ENCODE data around the gene MYPOP. TPM values are rescaled to one million over a fixed set of nuclear protein-coding genes. Genes with fewer than 3 reads are reported as not detected.
A peak's percentile ranks its signal among the peaks of the same experiment; 100 is the strongest.
"Not testable (repeated sequence)": the region's sequence is repeated elsewhere in the genome, so short reads cannot be mapped to it uniquely, and the experiment has no call there.

The MYPOP gene
- total RNA-seq, 2 experiments from 2014 or later, result 10.4 to 11.3 TPM

- CTCF ChIA-PET, result interaction anchor here (1.0 to 3.0 kb wide), 11 partner anchors 15 to 146 kb away, joined by 3 to 29 read pairs (median 8); partner anchors contain the start of genes FOXA3, SIX5 and SYMPK
- peaks cover 36% of the 10 kb centered on the region for H3K4me1 Mint-ChIP-seq (ENCODE audit: low read depth)
- H3K27ac Mint-ChIP-seq, result no peak overlapping the region
- ATAC-seq (no peak), DNase-seq (no peak)
- H3K9me3 Mint-ChIP-seq (ENCODE audit: insufficient read depth), result no peaks in the 10 kb centered on the region
- POLR2A ChIA-PET, result no interaction called here
- peaks cover 17% of the 10 kb centered on the region for H3K27me3 Mint-ChIP-seq (ENCODE audit: low read depth)
- H3K36me3 Mint-ChIP-seq (ENCODE audit: low read depth), result no peaks in the 10 kb centered on the region
- no peak overlapping the region for H3K4me3 Mint-ChIP-seq
Measured at GRCh38 chr19:45881082-45881908, 21.1 kb downstream of the MYPOP start.

GRCh38 chr19:45879971-45880370, 22.4 kb downstream of the MYPOP start:
- DNase-seq (no peak), ATAC-seq (no peak)
- Mint-ChIP-seq H3K27ac (no peak overlapping the region), H3K9me3 (ENCODE audit: insufficient read depth) (no peaks in the 10 kb centered on the region), H3K36me3 (ENCODE audit: low read depth) (no peaks in the 10 kb centered on the region), H3K4me3 (no peak overlapping the region), H3K4me1 (ENCODE audit: low read depth) (peaks cover 35% of the 10 kb centered on the region), H3K27me3 (ENCODE audit: low read depth) (peaks cover 27% of the 10 kb centered on the region)
- ChIA-PET CTCF (interaction anchor here (0.6 to 3.0 kb wide), 5 partner anchors 14 to 110 kb away, joined by 3 to 13 read pairs (median 8); partner anchors contain the start of genes FOXA3, RSPH6A, SIX5 and SYMPK), POLR2A (no interaction called here)

DNA sequence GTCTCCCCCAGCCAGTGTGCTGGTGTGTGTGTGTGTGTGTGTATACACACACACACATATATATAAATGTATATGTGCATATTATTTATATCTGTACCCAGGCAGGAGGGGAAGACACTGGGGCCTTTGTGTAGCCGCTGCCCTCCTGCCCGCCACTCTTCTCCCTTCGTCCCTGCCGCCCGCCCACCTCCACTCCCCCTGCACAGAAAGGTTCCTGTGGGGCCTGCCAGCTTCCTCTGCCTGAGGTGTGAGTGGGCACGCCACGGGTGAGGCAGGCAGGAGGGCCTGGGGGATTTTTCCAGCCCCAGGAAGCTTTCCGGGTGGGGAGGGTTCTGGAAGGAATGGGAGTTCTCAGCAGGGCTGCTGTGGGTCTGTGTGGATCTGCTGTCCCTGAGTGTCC, 23.4 kb downstream of the MYPOP start:
- DNase-seq (no peak), ATAC-seq (no peak)
- H3K27ac Mint-ChIP-seq, result no peak overlapping the region
- no peaks in the 10 kb centered on the region for H3K9me3 Mint-ChIP-seq (ENCODE audit: insufficient read depth)
- H3K4me3 Mint-ChIP-seq, result no peak overlapping the region
- CTCF ChIA-PET, result interaction anchor here (2.4 to 3.0 kb wide), 3 partner anchors 15 to 109 kb away, joined by 8 to 13 read pairs (median 8); partner anchors contain the start of genes FOXA3, SIX5 and SYMPK
- peaks cover 31% of the 10 kb centered on the region for H3K4me1 Mint-ChIP-seq (ENCODE audit: low read depth)
- H3K27me3 Mint-ChIP-seq (ENCODE audit: low read depth), result peaks cover 30% of the 10 kb centered on the region
- no peaks in the 10 kb centered on the region for H3K36me3 Mint-ChIP-seq (ENCODE audit: low read depth)
- POLR2A ChIA-PET, result interaction anchor here (0.7 kb wide), 1 partner anchor 166 kb away, joined by 3 read pairs; no protein-coding TSS in a partner anchor

- ATAC-seq (no peak), DNase-seq (no peak)
- no peaks in the 10 kb centered on the region for H3K36me3 Mint-ChIP-seq (ENCODE audit: low read depth)
- H3K27ac Mint-ChIP-seq, result no peak overlapping the region
- H3K27me3 Mint-ChIP-seq (ENCODE audit: low read depth), result peaks cover 34% of the 10 kb centered on the region
- ChIA-PET CTCF (interaction anchor here (2.4 to 3.0 kb wide), 3 partner anchors 14 to 108 kb away, joined by 8 to 13 read pairs (median 8); partner anchors contain the start of genes FOXA3, SIX5 and SYMPK), POLR2A (interaction anchor here (0.7 kb wide), 1 partner anchor 167 kb away, joined by 3 read pairs; no protein-coding TSS in a partner anchor)
- H3K4me3 Mint-ChIP-seq, result no peak overlapping the region
- H3K9me3 Mint-ChIP-seq (ENCODE audit: insufficient read depth), result no peaks in the 10 kb centered on the region
- peaks cover 25% of the 10 kb centered on the region for H3K4me1 Mint-ChIP-seq (ENCODE audit: low read depth)
Measured at GRCh38 chr19:45878043-45878794, 24.2 kb downstream of the MYPOP start.

DNA sequence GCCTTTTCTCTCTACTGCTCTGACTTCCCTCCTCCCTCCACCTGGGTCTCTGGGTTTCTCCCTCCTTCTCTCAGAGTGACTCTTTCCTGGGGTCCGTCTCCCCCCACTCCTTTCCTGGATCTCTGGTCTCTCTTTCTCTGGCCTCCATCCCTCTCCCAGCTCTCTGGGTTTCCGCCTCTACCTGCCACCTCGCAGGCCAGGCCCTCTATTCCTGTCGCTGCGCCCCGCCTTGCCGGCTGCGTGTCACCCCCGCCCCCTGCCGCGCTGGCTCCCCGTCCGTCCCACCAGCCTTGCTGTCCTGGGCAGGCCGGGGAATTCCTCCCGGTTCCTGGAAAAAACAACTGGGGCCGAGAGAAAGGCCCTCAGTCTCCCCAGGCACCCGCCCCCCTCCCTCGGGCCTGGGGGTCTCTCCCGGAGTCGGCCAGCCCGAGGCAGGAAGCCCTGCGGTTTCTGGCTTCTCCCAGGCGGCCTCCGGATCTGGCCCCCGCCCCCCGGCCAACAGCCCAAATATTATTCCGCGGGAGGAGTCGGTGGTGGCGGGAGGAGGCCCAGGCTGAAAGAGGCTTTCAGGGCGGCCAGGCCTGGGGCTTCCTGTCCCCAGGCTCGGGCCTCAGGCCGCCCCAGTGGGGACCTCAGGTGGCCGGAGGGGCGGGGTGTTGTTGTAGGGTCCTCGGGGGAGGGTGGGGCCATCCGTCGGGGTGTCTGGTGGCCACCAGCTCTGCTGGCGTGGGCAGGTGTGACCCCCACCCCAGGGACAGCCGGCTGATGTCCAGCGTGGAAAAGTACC, 25.8 kb downstream of the MYPOP start:
- no peaks in the 10 kb centered on the region for H3K9me3 Mint-ChIP-seq (ENCODE audit: insufficient read depth)
- H3K4me3 Mint-ChIP-seq, result no peak overlapping the region
- peaks cover 34% of the 10 kb centered on the region for H3K27me3 Mint-ChIP-seq (ENCODE audit: low read depth)
- H3K4me1 Mint-ChIP-seq (ENCODE audit: low read depth), result peaks cover 18% of the 10 kb centered on the region
- ChIA-PET POLR2A (no interaction called here), CTCF (no interaction called here)
- H3K36me3 Mint-ChIP-seq (ENCODE audit: low read depth), result no peaks in the 10 kb centered on the region
- no peak overlapping the region for H3K27ac Mint-ChIP-seq
- peak; percentile 34 for ATAC-seq
- no peak for DNase-seq

- ChIA-PET POLR2A (no interaction called here), CTCF (no interaction called here)
- Mint-ChIP-seq H3K4me3 (no peak overlapping the region), H3K36me3 (ENCODE audit: low read depth) (no peaks in the 10 kb centered on the region), H3K27me3 (ENCODE audit: low read depth) (peaks cover 34% of the 10 kb centered on the region), H3K9me3 (ENCODE audit: insufficient read depth) (no peaks in the 10 kb centered on the region), H3K4me1 (ENCODE audit: low read depth) (peaks cover 14% of the 10 kb centered on the region), H3K27ac (no peak overlapping the region)
- peak; percentile 50 for ATAC-seq
- no peak for DNase-seq
Measured at GRCh38 chr19:45876161-45876410, 26.3 kb downstream of the MYPOP start.

GRCh38 chr19:45874620-45874966, 27.8 kb downstream of the MYPOP start:
- DNase-seq, result no peak
- Mint-ChIP-seq H3K9me3 (ENCODE audit: insufficient read depth) (no peaks in the 10 kb centered on the region), H3K36me3 (ENCODE audit: low read depth) (no peaks in the 10 kb centered on the region), H3K27ac (no peak overlapping the region), H3K4me3 (no peak overlapping the region), H3K4me1 (ENCODE audit: low read depth) (peaks cover 13% of the 10 kb centered on the region), H3K27me3 (ENCODE audit: low read depth) (peaks cover 29% of the 10 kb centered on the region)
- ATAC-seq, result no peak
- ChIA-PET POLR2A (no interaction called here), CTCF (no interaction called here)

DNA sequence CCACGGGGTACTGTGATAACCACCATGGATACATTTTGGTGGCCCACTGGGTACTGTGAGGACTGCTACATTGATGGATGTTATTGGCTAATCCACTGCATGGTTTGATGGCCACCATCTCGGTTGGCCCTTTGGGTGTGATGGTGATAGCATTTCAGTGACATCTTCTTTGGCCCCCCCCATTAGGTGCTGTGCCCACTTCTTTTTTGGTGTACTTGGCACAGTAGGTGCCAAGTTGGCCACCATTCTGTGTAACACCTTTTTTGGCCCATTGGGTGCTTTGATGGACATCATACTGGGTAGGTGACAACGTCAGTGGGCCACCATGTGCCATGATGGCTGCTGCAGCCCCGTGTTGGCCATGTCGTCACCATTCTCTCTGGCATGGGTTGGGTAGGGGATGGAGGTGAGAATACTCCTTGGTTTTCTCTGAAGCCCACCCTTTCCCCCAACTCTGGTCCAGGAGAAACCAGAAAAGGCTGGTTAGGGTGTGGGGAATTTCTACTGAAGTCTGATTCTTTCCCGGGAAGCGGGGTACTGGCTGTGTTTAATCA, 29.1 kb downstream of the MYPOP start:
- peaks cover 26% of the 10 kb centered on the region for H3K27me3 Mint-ChIP-seq (ENCODE audit: low read depth)
- no peak overlapping the region for H3K27ac Mint-ChIP-seq
- ATAC-seq, result no peak
- POLR2A ChIA-PET, result no interaction called here
- no peaks in the 10 kb centered on the region for H3K36me3 Mint-ChIP-seq (ENCODE audit: low read depth)
- H3K4me3 Mint-ChIP-seq, result no peak overlapping the region
- no peak for DNase-seq
- H3K4me1 Mint-ChIP-seq (ENCODE audit: low read depth), result peaks cover 13% of the 10 kb centered on the region
- no peaks in the 10 kb centered on the region for H3K9me3 Mint-ChIP-seq (ENCODE audit: insufficient read depth)
- CTCF ChIA-PET, result no interaction called here

DNA sequence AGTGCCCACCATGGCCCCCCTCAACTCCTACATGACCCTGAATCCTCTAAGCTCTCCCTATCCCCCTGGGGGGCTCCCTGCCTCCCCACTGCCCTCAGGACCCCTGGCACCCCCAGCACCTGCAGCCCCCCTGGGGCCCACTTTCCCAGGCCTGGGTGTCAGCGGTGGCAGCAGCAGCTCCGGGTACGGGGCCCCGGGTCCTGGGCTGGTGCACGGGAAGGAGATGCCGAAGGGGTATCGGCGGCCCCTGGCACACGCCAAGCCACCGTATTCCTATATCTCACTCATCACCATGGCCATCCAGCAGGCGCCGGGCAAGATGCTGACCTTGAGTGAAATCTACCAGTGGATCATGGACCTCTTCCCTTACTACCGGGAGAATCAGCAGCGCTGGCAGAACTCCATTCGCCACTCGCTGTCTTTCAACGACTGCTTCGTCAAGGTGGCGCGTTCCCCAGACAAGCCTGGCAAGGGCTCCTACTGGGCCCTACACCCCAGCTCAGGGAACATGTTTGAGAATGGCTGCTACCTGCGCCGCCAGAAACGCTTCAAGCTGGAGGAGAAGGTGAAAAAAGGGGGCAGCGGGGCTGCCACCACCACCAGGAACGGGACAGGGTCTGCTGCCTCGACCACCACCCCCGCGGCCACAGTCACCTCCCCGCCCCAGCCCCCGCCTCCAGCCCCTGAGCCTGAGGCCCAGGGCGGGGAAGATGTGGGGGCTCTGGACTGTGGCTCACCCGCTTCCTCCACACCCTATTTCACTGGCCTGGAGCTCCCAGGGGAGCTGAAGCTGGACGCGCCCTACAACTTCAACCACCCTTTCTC, 30.1 kb downstream of the MYPOP start:
- Mint-ChIP-seq H3K36me3 (ENCODE audit: low read depth) (no peaks in the 10 kb centered on the region), H3K4me3 (no peak overlapping the region), H3K9me3 (ENCODE audit: insufficient read depth) (no peaks in the 10 kb centered on the region), H3K4me1 (ENCODE audit: low read depth) (peaks cover 8% of the 10 kb centered on the region), H3K27ac (no peak overlapping the region), H3K27me3 (ENCODE audit: low read depth) (peaks cover 22% of the 10 kb centered on the region)
- ChIA-PET POLR2A (no interaction called here), CTCF (no interaction called here)
- DNase-seq, result no peak
- ATAC-seq, result no peak

DNA sequence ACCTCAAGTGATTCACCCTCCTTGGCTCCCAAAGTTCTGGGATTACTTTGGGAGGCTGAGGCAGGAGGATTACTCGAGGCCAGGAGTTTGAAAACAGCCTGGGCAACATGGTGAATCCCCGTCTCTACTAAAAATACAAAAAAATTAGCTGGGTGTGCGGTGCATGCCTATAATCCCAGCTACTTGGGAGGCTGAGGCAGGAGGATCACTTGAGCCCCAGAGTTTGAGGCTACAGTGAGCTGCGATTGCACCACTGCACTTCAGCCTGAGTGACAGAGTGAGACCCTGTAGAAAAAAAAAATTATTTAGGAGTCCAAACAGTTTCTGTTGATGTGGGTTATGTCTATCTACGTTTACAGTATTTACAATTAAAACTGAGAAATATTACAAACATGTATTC, 31.6 kb downstream of the MYPOP start:
- ChIA-PET POLR2A (no interaction called here), CTCF (interaction anchor here (1.3 kb wide), 1 partner anchor 54 kb away, joined by 5 read pairs; no protein-coding TSS in a partner anchor)
- H3K4me1 Mint-ChIP-seq (ENCODE audit: low read depth), result no peaks in the 10 kb centered on the region
- H3K27me3 Mint-ChIP-seq (ENCODE audit: low read depth), result peaks cover 14% of the 10 kb centered on the region
- no peak for DNase-seq
- H3K36me3 Mint-ChIP-seq (ENCODE audit: low read depth), result no peaks in the 10 kb centered on the region
- no peak overlapping the region for H3K27ac Mint-ChIP-seq
- no peaks in the 10 kb centered on the region for H3K9me3 Mint-ChIP-seq (ENCODE audit: insufficient read depth)
- H3K4me3 Mint-ChIP-seq, result no peak overlapping the region
- ATAC-seq, result no peak

- ATAC-seq; DNase-seq; H3K36me3 Mint-ChIP-seq (ENCODE audit: low read depth); POLR2A ChIA-PET; H3K4me3 Mint-ChIP-seq; H3K27ac Mint-ChIP-seq; H3K9me3 Mint-ChIP-seq (ENCODE audit: insufficient read depth): not testable (repeated sequence)
- H3K4me1 Mint-ChIP-seq (ENCODE audit: low read depth), result peaks cover 16% of the 10 kb centered on the region
- CTCF ChIA-PET, result interaction anchor here (0.8 kb wide), 1 partner anchor 50 kb away, joined by 3 read pairs; no protein-coding TSS in a partner anchor
- peaks cover 24% of the 10 kb centered on the region for H3K27me3 Mint-ChIP-seq (ENCODE audit: low read depth)
Measured at GRCh38 chr19:45867241-45867640, 35.2 kb downstream of the MYPOP start.
